Upper lobe of right lung (tissue), 1 donor: Measurements from ENCODE around the gene NAPB. TPM values are rescaled to one million over a fixed set of nuclear protein-coding genes. Genes with fewer than 3 reads are reported as not detected.

Experiments used
- ATAC-seq: fragments of 200-7000 bp; cut with Tn5 transposase; one replicate; pipeline ENCODE4 v1.9.1; 2020; ENCODE audit warnings: mild to moderate bottlenecking, moderate library complexity
- DNase-seq: peaks from one replicate; pipeline ENCODE4 v3.0.0-alpha.2; 2020
- H3K27ac ChIP-seq: fragments of 200-600 bp; one replicate; pipeline ENCODE4 v1.8.0; 2022
- H3K27me3 ChIP-seq: fragments of 200-600 bp; one replicate; pipeline ENCODE4 v1.8.0; 2022; ENCODE audit warnings: mild to moderate bottlenecking
- H3K36me3 ChIP-seq: fragments of 200-600 bp; one replicate; pipeline ENCODE4 v1.8.0; 2022
- H3K4me1 ChIP-seq: fragments of 200-600 bp; one replicate; pipeline ENCODE4 v1.8.0; 2022
- H3K4me3 ChIP-seq: fragments of 200-600 bp; one replicate; pipeline ENCODE4 v1.8.0; 2022; ENCODE audit warnings: mild to moderate bottlenecking
- H3K9me3 ChIP-seq: fragments of 200-600 bp; one replicate; pipeline ENCODE4 v1.8.0; 2022
- CTCF ChIP-seq: fragments of 200-600 bp; IDR thresholded peaks from one replicate; pipeline ENCODE4 v1.8.0; 2022; ENCODE audit warnings: antibody characterized with exemption
- intact Hi-C: fragments of 100-400 bp; cut with DNase I; formaldehyde crosslinking; loops from one replicate; pipeline ENCODE4 v1.11.0; 2022
- total RNA-seq: library from RNA; stranded (reverse); fragmentation: NEBNext Ultra II Directional; extraction: Animal tissue kit (Norgen Biotek cat#: 25700); gene quantifications from one replicate; pipeline ENCODE4 v1.2.1, GENCODE V29; 2021
- donor health status: DM: no; HTN: yes; CAD: no; lungs with severe emphysema.

NAPB gene
- total RNA-seq, 1 donor from 2014 or later: 10.8 TPM

DNA sequence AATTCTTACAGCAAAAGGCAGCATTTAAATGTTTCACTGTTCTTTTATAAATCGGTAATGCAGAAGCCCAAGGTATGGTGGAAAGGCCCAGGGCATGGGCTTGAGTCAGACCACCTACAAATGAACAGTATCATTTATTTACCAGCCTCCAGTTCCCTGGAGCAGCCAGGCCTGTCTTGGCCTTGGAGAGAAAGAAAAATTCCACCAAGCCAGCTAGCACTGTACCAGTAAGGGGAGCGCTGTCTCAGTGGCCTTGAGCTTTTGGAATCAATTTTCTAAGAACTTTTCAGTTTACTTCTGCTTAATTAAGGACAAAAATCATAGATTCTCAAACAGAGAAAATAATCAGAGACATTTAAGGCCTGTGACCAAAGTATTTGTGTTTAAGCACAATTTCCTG lies 12.3 kb downstream of the NAPB start:
- Histone ChIP-seq H3K27ac (no peak overlapping the region), H3K36me3 (no peaks in the 10 kb centered on the region), H3K9me3 (no peaks in the 10 kb centered on the region), H3K4me1 (peaks cover 11% of the 10 kb centered on the region), H3K4me3 (no peak overlapping the region), H3K27me3 (no peaks in the 10 kb centered on the region)
- no peak for DNase-seq
- ATAC-seq: no peak
- no peak for TF ChIP-seq CTCF
- intact Hi-C loops: no loop called here

DNA sequence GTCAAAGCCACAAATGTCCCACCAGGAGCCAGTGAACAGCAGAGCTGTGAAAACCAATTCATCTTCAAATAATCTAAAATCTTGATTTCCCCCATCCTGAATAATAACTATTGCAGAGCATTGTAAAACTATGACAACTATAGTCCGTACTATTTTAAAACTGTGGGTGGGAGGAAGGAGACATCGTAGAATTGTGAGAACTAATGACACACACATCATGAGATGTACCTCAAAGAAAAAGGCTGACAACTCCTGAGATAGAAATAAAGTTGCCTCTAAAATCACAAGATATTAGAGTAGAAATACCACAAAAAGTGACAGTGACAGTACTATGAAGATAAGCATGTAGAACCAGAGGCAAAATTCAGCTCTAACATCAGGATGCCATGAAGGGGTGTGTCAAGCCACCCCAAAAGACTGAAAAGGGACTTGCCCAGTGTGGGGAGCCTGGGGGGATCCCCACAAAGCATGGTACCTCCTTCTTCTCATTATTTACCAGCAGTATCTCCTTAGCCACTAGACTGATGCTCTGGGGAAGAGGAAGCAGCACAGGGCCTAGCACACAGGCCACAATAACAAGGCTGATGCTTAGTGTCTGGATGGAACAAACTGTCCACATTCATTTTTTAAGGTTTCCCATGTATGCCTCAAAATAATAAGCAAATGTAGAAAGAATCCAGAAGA lies 13.4 kb downstream of the NAPB start:
- Histone ChIP-seq H3K27me3 (no peaks in the 10 kb centered on the region), H3K27ac (no peak overlapping the region), H3K9me3 (no peaks in the 10 kb centered on the region), H3K36me3 (no peaks in the 10 kb centered on the region), H3K4me1 (peaks cover 11% of the 10 kb centered on the region), H3K4me3 (no peak overlapping the region)
- DNase-seq (no peak), ATAC-seq (no peak)
- no peak for TF ChIP-seq CTCF
- intact Hi-C loops: no loop called here

GRCh38 chr20:23406880-23407279 lies 14.4 kb downstream of the NAPB start:
- intact Hi-C loops: no loop called here
- TF ChIP-seq CTCF: no peak
- no peak for ATAC-seq
- H3K9me3 ChIP-seq: no peaks in the 10 kb centered on the region
- H3K36me3 ChIP-seq: no peaks in the 10 kb centered on the region
- DNase-seq: no peak
- H3K27me3 ChIP-seq: no peaks in the 10 kb centered on the region
- no peak overlapping the region for H3K4me3 ChIP-seq
- no peak overlapping the region for H3K27ac ChIP-seq
- peaks cover 7% of the 10 kb centered on the region for H3K4me1 ChIP-seq

DNA sequence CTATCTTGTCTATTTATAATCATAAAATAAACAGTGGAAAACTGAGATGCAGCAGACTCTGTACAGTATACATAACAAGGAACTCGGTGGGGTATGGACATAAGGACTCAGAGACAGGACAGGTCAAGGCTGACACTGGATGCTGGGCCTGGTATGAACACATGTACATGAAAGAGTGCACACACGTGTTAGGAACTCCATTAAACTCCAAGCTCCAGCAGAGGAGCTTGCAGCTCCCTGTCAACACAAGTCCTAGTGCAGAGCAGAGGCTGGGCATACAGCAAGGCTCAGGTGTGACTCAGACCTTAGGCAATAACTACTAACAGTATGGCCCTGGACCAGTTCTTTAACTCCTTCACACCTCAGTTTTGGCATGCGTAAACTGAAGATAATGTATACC lies 17.1 kb downstream of the NAPB start:
- no peaks in the 10 kb centered on the region for H3K9me3 ChIP-seq
- H3K27me3 ChIP-seq: no peaks in the 10 kb centered on the region
- no peak for TF ChIP-seq CTCF
- no peak overlapping the region for H3K4me3 ChIP-seq
- ATAC-seq (peak; percentile 73), DNase-seq (no peak)
- no peak overlapping the region for H3K27ac ChIP-seq
- intact Hi-C loops: no loop called here
- H3K36me3 ChIP-seq: no peaks in the 10 kb centered on the region
- H3K4me1 ChIP-seq: no peaks in the 10 kb centered on the region

DNA sequence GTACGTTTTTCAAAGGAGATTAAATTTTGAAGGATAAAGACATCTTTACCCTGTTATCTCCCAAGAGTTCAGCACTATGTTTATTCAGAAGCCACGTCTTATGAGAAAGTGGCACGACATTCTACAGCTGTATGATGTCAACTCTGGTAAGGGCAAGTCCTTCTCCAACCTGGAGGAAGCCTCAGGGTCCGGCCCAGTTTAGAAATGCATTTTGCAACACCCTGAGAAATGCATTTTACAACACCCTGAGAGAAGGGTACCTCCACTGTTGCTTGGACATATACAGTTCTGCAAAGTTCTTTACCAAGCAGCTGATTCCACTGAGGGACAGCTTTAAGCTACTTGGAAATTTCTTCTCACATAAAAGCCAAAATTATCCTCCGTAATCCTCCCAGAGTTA lies 17.5 kb downstream of the NAPB start:
- H3K4me1 ChIP-seq: no peaks in the 10 kb centered on the region
- H3K4me3 ChIP-seq: no peak overlapping the region
- H3K36me3 ChIP-seq: no peaks in the 10 kb centered on the region
- intact Hi-C loops: no loop called here
- TF ChIP-seq CTCF: no peak
- H3K27ac ChIP-seq: no peak overlapping the region
- ATAC-seq (no peak), DNase-seq (no peak)
- no peaks in the 10 kb centered on the region for H3K27me3 ChIP-seq
- no peaks in the 10 kb centered on the region for H3K9me3 ChIP-seq

GRCh38 chr20:23401051-23401450 lies 20.2 kb downstream of the NAPB start:
- no peak overlapping the region for H3K27ac ChIP-seq
- TF ChIP-seq CTCF: no peak
- H3K4me1 ChIP-seq: peaks cover 10% of the 10 kb centered on the region
- intact Hi-C loops: no loop called here
- ATAC-seq: no peak
- H3K9me3 ChIP-seq: no peaks in the 10 kb centered on the region
- no peaks in the 10 kb centered on the region for H3K27me3 ChIP-seq
- H3K36me3 ChIP-seq: no peaks in the 10 kb centered on the region
- DNase-seq: no peak
- H3K4me3 ChIP-seq: no peak overlapping the region
